Esophagus squamous epithelium (tissue), 5 donors: Measurements from ENCODE around the gene SLC24A3. TPM values are rescaled to one million over a fixed set of nuclear protein-coding genes. Genes with fewer than 3 reads are reported as not detected.

Experiments used
- DNase-seq: peaks from one replicate; lab custom pipeline; 2025; lab: John Stamatoyannopoulos, UW
- H3K27ac ChIP-seq, 4 donors: fragments of 200-600 bp; sonication (generic); one replicate each; pipeline ENCODE4 v1.5.1; 2016 to 2019; ENCODE audit warnings: mild to moderate bottlenecking in 1 of 4
- H3K27me3 ChIP-seq, 4 donors: fragments of 200-600 bp; sonication (generic); 1 replicate in 3 of 4; 2 replicates in 1 of 4; pipeline versions ENCODE4 v1.5.1 to v1.6.0; 2017 to 2021; ENCODE audit warnings: antibody characterized with exemption in 1 of 4
- H3K36me3 ChIP-seq, 3 donors: fragments of 200-600 bp; sonication (generic); one replicate each; pipeline ENCODE4 v1.5.1; 2016 to 2019
- H3K4me1 ChIP-seq, 3 donors: fragments of 200-600 bp; sonication (generic); one replicate each; pipeline ENCODE4 v1.5.1; 2017 to 2019
- H3K4me3 ChIP-seq, 4 donors: fragments of 200-600 bp; sonication (generic); 1 replicate in 3 of 4; 2 replicates in 1 of 4; pipeline ENCODE4 v1.5.1; 2016 to 2019; ENCODE audit warnings: mild to moderate bottlenecking in 2 of 4, moderate library complexity in 1 of 4
- H3K9me3 ChIP-seq, 3 donors: fragments of 200-600 bp; sonication (generic); one replicate each; pipeline ENCODE4 v1.5.1; 2016 to 2019
- POLR2A ChIP-seq, 4 donors: fragments of 450-650 bp; IDR thresholded peaks; one replicate each; pipeline ENCODE4 v1.6.1; 2017; ENCODE audit warnings: antibody characterized with exemption in 4 of 4, mild to moderate bottlenecking in 4 of 4, moderate library complexity in 3 of 4
- WGBS, 2 donors: methylation state at CpG; one replicate each; pipeline ENCODE4 v1.1.5; 2018; 5-methylcytosine and 5-hydroxymethylcytosine counted together
- intact Hi-C: fragments of 100-400 bp; cut with DNase I; formaldehyde crosslinking; loops from one replicate; pipeline ENCODE4 v1.15.0; 2022
- total RNA-seq, 4 donors: library from RNA; depleted of rRNA; stranded (reverse); fragments of >200 nt; gene quantifications; one replicate each; pipeline ENCODE4 v1.1.0, GENCODE V29; 2016
- TF ChIP-seq, protein P1 (sequence below), 6 experiments: fragments of 450-650 bp in 4 of 6; fragments of 200-600 bp in 2 of 6; sonication (generic) in 2 of 6; IDR thresholded peaks; one replicate each; pipeline ENCODE4 v1.5.1; 2016 to 2019; ENCODE audit warnings: antibody characterized with exemption in 6 of 6, mild to moderate bottlenecking in 4 of 6, moderate library complexity in 4 of 6
- donor health status: DM: yes; HTN: yes; CAD: no.

Gene SLC24A3
- total RNA-seq, 4 donors from 2014 or later: 3.0 to 8.2 (median 6.1) TPM

DNA sequence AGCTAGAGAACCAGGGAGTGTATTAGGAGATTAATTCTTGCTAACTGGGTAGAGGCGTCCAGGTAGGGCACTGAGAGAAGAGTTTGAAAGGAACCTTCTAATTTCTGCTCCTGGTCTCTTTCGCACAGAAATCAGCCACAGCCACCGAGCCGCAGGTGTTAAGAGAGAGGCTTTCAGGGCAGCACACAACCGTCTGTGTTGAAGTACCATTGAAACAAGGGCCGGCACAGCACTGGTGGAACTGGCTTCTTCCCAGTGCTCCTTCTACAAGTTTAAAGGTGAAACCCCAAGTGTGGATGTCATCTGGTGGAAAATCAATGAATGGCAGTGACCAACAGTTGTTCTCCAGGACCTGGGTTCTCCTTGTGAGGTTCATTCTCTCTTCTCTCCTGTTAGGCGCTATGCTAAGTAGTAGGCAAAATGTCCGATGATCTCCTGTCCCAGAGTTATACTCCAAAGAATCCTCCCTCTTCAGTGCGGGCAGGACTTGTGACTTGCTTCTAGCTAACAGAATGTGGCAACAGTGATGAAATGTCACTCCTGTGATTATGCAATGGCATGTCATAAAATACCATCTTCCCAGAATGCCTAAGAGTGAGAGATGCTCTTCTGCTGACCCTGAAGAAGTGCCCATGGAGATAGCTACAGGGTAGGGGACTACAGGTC is 530.7 kb downstream of the SLC24A3 start:
- no peaks in the 10 kb centered on the region for H3K27me3 ChIP-seq
- DNase-seq: no peak
- H3K36me3 ChIP-seq: no peaks in the 10 kb centered on the region
- H3K4me1 ChIP-seq: peaks cover 0 to 16% (median 0%) of the 10 kb centered on the region in 3 donors
- no peak overlapping the region for H3K27ac ChIP-seq
- no peak overlapping the region for H3K4me3 ChIP-seq
- TF ChIP-seq, protein P1, sequence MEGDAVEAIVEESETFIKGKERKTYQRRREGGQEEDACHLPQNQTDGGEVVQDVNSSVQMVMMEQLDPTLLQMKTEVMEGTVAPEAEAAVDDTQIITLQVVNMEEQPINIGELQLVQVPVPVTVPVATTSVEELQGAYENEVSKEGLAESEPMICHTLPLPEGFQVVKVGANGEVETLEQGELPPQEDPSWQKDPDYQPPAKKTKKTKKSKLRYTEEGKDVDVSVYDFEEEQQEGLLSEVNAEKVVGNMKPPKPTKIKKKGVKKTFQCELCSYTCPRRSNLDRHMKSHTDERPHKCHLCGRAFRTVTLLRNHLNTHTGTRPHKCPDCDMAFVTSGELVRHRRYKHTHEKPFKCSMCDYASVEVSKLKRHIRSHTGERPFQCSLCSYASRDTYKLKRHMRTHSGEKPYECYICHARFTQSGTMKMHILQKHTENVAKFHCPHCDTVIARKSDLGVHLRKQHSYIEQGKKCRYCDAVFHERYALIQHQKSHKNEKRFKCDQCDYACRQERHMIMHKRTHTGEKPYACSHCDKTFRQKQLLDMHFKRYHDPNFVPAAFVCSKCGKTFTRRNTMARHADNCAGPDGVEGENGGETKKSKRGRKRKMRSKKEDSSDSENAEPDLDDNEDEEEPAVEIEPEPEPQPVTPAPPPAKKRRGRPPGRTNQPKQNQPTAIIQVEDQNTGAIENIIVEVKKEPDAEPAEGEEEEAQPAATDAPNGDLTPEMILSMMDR (IDR thresholded peaks at IDR 0.05): no peak
- TF ChIP-seq POLR2A (IDR thresholded peaks at IDR 0.05): no peak
- WGBS, 2 donors: 80 to 86% methylated on average over 8 to 9 of the region's 9 CpGs
- peaks cover 0 to 3% (median 0%) of the 10 kb centered on the region in 3 donors for H3K9me3 ChIP-seq
- intact Hi-C loops: no loop called here

DNA sequence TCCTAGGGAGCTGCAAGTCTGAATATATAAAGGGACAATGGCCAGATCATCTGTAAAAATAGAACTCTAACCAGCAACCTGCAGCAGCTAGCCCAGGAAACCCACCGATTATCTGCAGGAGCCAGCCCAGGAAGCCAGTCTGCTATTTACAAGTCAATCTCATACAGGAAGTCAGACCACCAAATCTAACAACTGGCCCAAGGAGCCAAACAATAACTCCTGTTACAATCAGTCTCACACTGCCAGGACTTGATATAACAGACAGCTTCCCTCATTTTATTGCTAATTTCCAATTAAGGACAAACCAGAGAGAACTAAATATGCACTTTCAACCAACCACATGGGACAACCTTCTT is 531.2 kb downstream of the SLC24A3 start:
- intact Hi-C loops: no loop called here

DNA sequence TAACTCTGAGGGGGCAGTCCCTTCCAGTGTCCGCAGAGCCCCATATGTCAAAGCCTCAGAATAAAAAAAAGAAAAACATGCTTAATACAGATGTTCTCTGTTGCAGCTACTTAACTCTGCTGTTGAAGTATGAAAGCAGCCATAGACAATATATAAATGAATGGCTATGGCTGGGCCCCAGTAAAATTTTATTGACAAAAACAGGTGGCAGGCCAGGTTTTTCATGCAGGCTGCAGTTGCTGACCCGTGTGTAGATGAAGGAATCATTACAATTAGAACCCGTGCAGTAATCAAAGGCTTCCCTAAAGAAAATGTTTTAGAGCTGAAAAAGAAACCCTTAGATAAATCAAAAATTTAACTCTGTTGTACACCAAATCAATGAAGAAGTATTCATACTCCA is 532.7 kb downstream of the SLC24A3 start:
- Histone ChIP-seq H3K27ac (no peak overlapping the region), H3K27me3 (no peaks in the 10 kb centered on the region), H3K4me3 (no peak overlapping the region), H3K36me3 (no peaks in the 10 kb centered on the region), H3K4me1 (peaks cover 0 to 7% (median 0%) of the 10 kb centered on the region in 3 donors), H3K9me3 (peaks cover 0 to 3% (median 0%) of the 10 kb centered on the region in 3 donors)
- WGBS, 2 donors: 81 to 98% methylated on average over 3 of the region's 3 CpGs
- TF ChIP-seq, protein P1 (IDR thresholded peaks at IDR 0.05): no peak
- TF ChIP-seq POLR2A (IDR thresholded peaks at IDR 0.05): no peak
- no peak for DNase-seq
- intact Hi-C loops: no loop called here

More for the DNA sequence above, 531.2 kb downstream of the SLC24A3 start:
- 64% methylated on average over 1 of the region's 1 CpG; no CpG with 5 or more reads in 1 of the 2 donors for WGBS, 2 donors
- peaks cover 0 to 10% (median 0%) of the 10 kb centered on the region in 3 donors for H3K4me1 ChIP-seq
- DNase-seq: no peak
- no peak for TF ChIP-seq POLR2A (IDR thresholded peaks at IDR 0.05)
- TF ChIP-seq, protein P1 (IDR thresholded peaks at IDR 0.05): no peak
- H3K36me3 ChIP-seq: no peaks in the 10 kb centered on the region
- no peak overlapping the region for H3K4me3 ChIP-seq
- no peak overlapping the region for H3K27ac ChIP-seq
- no peaks in the 10 kb centered on the region for H3K27me3 ChIP-seq
- peaks cover 0 to 3% (median 0%) of the 10 kb centered on the region in 3 donors for H3K9me3 ChIP-seq

DNA sequence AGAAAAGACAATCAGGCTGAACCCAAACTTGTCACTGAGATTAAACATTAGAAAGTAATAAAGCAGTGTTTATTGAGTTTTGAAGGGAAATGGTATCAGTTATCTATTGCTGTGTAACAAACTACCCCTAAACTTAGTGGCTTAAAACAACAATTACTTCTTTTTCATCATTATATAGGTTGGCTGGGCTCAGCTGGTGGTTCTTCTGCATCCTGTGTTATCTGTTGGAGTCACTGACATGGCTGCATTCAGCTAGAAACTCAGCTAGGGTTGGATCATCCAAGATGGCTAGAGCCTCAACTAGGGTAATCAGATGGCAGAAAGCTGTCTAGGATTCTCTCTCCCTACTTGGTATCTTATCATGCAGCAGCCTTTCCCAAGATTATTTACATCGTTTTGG is 533.1 kb downstream of the SLC24A3 start:
- Histone ChIP-seq H3K27me3 (no peaks in the 10 kb centered on the region), H3K36me3 (no peaks in the 10 kb centered on the region), H3K4me1 (peaks cover 0 to 12% (median 3%) of the 10 kb centered on the region in 3 donors), H3K9me3 (peaks cover 0 to 3% (median 0%) of the 10 kb centered on the region in 3 donors), H3K4me3 (no peak overlapping the region), H3K27ac (no peak overlapping the region)
- DNase-seq: no peak
- TF ChIP-seq, protein P1 (IDR thresholded peaks at IDR 0.05): no peak
- no peak for TF ChIP-seq POLR2A (IDR thresholded peaks at IDR 0.05)
- WGBS, 2 donors: 60 to 86% methylated on average over 1 of the region's 1 CpG
- intact Hi-C loops: no loop called here

DNA sequence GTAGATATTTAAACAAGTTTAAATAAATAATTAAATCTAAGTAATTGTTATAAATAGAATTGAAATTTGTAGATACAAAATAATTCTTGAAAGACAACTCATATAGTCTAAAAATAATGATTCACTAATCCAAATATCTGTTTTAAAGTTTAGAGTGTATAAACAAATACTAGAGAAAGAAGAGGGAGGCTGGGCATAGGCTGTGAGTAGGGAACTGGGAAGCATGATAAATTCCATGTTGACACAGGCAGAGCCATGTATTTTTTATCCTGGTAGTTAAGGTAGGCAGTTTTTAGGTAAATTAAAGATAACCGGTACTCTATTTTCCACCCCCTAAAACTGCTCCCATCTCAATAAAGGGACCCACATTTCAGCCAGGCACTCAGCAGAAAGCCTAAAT is 534.0 kb downstream of the SLC24A3 start:
- Histone ChIP-seq H3K9me3 (peaks cover 0 to 3% (median 0%) of the 10 kb centered on the region in 3 donors), H3K4me1 (peaks cover 0 to 20% (median 11%) of the 10 kb centered on the region in 3 donors), H3K4me3 (no peak overlapping the region), H3K36me3 (no peaks in the 10 kb centered on the region), H3K27ac (no peak overlapping the region), H3K27me3 (no peaks in the 10 kb centered on the region)
- 100% methylated on average over 1 of the region's 1 CpG for WGBS, 2 donors
- intact Hi-C loops: no loop called here
- no peak for DNase-seq
- TF ChIP-seq, protein P1 (IDR thresholded peaks at IDR 0.05): no peak
- no peak for TF ChIP-seq POLR2A (IDR thresholded peaks at IDR 0.05)
